Neural progenitor cell (in vitro differentiated cells): ENCODE results near the gene AGR2.

ENCODE experiments used
- EZH2phosphoT487 ChIP-seq: fragments of 200-600 bp; sonication (generic); IDR thresholded peaks from 2 replicates; pipeline ENCODE4 v1.6.1; 2017; ENCODE audit warnings: antibody characterized with exemption
- TF ChIP-seq, protein P1 (sequence below): fragments of 200-600 bp; sonication (generic); IDR thresholded peaks from 2 replicates; pipeline ENCODE4 v1.5.1; 2017; ENCODE audit warnings: antibody characterized with exemption, mild to moderate bottlenecking

GRCh38 chr7:16804674-16805439 is at the start of gene AGR2:
- TF ChIP-seq, protein P1, sequence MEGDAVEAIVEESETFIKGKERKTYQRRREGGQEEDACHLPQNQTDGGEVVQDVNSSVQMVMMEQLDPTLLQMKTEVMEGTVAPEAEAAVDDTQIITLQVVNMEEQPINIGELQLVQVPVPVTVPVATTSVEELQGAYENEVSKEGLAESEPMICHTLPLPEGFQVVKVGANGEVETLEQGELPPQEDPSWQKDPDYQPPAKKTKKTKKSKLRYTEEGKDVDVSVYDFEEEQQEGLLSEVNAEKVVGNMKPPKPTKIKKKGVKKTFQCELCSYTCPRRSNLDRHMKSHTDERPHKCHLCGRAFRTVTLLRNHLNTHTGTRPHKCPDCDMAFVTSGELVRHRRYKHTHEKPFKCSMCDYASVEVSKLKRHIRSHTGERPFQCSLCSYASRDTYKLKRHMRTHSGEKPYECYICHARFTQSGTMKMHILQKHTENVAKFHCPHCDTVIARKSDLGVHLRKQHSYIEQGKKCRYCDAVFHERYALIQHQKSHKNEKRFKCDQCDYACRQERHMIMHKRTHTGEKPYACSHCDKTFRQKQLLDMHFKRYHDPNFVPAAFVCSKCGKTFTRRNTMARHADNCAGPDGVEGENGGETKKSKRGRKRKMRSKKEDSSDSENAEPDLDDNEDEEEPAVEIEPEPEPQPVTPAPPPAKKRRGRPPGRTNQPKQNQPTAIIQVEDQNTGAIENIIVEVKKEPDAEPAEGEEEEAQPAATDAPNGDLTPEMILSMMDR, result no peak
- TF ChIP-seq EZH2phosphoT487, result no peak
